ENCODE data around the gene UBE2R2.
"Not testable (repeated sequence)": the region's sequence is repeated elsewhere in the genome, so short reads cannot be mapped to it uniquely, and the experiment has no call there.

The UBE2R2 gene

GRCh38 chr9:33952066-33952465 is 135.1 kb downstream of the UBE2R2 start:
- DNase-seq (ENCODE audit: low read depth, low spot score), result no peak
- no peak overlapping the region for H3K4me3 ChIP-seq (ENCODE audit: low read length)

GRCh38 chr9:33956544-33956943 is 139.6 kb downstream of the UBE2R2 start:
- DNase-seq (ENCODE audit: low read depth, low spot score), result no peak
- H3K4me3 ChIP-seq (ENCODE audit: low read length), result no peak overlapping the region

- no peak for DNase-seq (ENCODE audit: low read depth, low spot score)
- no peak overlapping the region for H3K4me3 ChIP-seq (ENCODE audit: low read length)
Measured at GRCh38 chr9:33959725-33960124, 142.8 kb downstream of the UBE2R2 start.

- DNase-seq (ENCODE audit: low read depth, low spot score); H3K4me3 ChIP-seq (ENCODE audit: low read length): not testable (repeated sequence)
Measured at GRCh38 chr9:33962468-33962867, 145.5 kb downstream of the UBE2R2 start.

GRCh38 chr9:33964086-33964768 is 147.3 kb downstream of the UBE2R2 start:
- no peak for DNase-seq (ENCODE audit: low read depth, low spot score)
- no peak overlapping the region for H3K4me3 ChIP-seq (ENCODE audit: low read length)
